ENCODE results near the gene TRABD.

GRCh38 chr22:50143096-50143495, 42.6 kb upstream of the TRABD start:
- no peak for TF ChIP-seq CTCF (conservative IDR thresholded peaks at IDR 0.05)
- no peak for TF ChIP-seq ZFX (IDR thresholded peaks at IDR 0.05)

Measured in C4-2B (cell line).